ENCODE results near the gene RNF5.

The RNF5 gene

GRCh38 chr6:32152769-32153563 lies 25.2 kb upstream of the RNF5 start:
- DNase-seq = no peak

- peak; percentile 72 for DNase-seq
Measured at GRCh38 chr6:32153564-32154513, 24.4 kb upstream of the RNF5 start, which contains the start of gene PPT2. TSS of gene PPT2 (plus strand) at chr6:32154141. CDS start at chr6:32154595, 454 bp downstream.

GRCh38 chr6:32154514-32155161 lies 23.6 kb upstream of the RNF5 start:
- peak; percentile 15 for DNase-seq

GRCh38 chr6:32156891-32157290 lies 21.3 kb upstream of the RNF5 start:
- no peak for DNase-seq

GRCh38 chr6:32158052-32158451 lies 20.2 kb upstream of the RNF5 start:
- DNase-seq = no peak

GRCh38 chr6:32163559-32164258 lies 14.5 kb upstream of the RNF5 start:
- DNase-seq = no peak

GRCh38 chr6:32164295-32164694 lies 13.9 kb upstream of the RNF5 start, which contains the start of gene EGFL8:
TSS of gene EGFL8 (plus strand) at chr6:32164595. CDS start at chr6:32166166, 1,571 bp downstream.
- no peak for DNase-seq

GRCh38 chr6:32166411-32167061 lies 11.7 kb upstream of the RNF5 start:
- DNase-seq = no peak

- no peak for DNase-seq
Measured at GRCh38 chr6:32167154-32167760, 10.9 kb upstream of the RNF5 start.

- no peak for DNase-seq
Measured at GRCh38 chr6:32167761-32168262, 10.4 kb upstream of the RNF5 start.

- DNase-seq = no peak
Measured at GRCh38 chr6:32168350-32168749, 9.9 kb upstream of the RNF5 start.

- DNase-seq = no peak
Measured at GRCh38 chr6:32168807-32169591, 9.2 kb upstream of the RNF5 start.

GRCh38 chr6:32170294-32170693 lies 7.9 kb upstream of the RNF5 start:
- no peak for DNase-seq

- no peak for DNase-seq
Measured at GRCh38 chr6:32171234-32171633, 7.0 kb upstream of the RNF5 start.

GRCh38 chr6:32173051-32173727 lies 5.0 kb upstream of the RNF5 start:
- no peak for DNase-seq

- no peak for DNase-seq
Measured at GRCh38 chr6:32174416-32174815, 3.8 kb upstream of the RNF5 start.

GRCh38 chr6:32175322-32175710 lies 2.9 kb upstream of the RNF5 start:
- no peak for DNase-seq

- DNase-seq = peak; percentile 86
Measured at GRCh38 chr6:32175711-32176475, 2.3 kb upstream of the RNF5 start, which contains the start of gene AGPAT1. TSS of gene AGPAT1 (minus strand) at chr6:32176084. CDS start at chr6:32171496, 4,588 bp downstream.
